ENCODE data around the gene PTPRR. TPM values are rescaled to one million over a fixed set of nuclear protein-coding genes. Genes with fewer than 3 reads are reported as not detected.

PTPRR gene
- total and polyA plus RNA-seq, 11 donors = 0.21 to 1.0 (median 0.40) TPM; not detected in 1

DNA sequence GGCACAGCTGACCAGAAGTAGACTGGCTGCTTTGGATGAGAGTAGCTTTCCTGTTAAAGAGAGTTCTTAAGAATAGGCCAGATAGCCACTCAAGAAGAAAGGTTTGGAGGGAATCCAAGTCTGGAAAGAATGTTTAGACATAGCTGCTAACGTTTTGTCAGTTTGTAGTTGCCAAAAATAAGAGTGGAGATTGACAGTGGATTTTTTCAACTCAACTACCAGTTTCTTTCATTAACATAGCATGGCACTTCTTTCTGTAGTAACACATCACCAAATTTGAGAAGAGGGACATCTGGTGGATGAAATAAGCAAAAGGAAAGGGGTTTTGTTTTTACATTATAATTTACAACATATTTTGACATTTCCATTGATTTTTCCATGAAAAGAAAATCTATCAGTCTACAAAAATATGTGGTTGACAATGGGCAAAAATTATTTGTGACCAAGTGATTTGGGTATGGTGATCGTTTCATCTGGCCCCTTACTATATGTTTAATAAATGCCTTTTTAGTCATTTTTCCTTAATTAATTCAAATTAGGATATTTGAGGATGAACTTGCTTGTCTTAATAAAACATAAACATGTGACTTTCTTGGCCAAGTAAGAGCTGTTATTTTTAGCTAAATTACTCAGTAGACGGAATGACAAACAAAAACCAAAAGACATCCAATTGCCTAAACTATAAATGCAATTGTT is 71.1 kb downstream of the PTPRR start:
- Histone ChIP-seq H3K27me3 (no peaks in the 10 kb centered on the region), H3K4me1 (peaks cover 0 to 6% (median 0%) of the 10 kb centered on the region in 12 donors), H3K27ac (no peak overlapping the region), H3K36me3 (no peaks in the 10 kb centered on the region), H3K9me3 (no peaks in the 10 kb centered on the region), H3K4me3 (no peak overlapping the region)
- peak in 1 of 4 donors; percentile 76 for ATAC-seq
- 27 to 30% (median 29%) methylated on average over 3 of the region's 3 CpGs for WGBS, 4 donors
- no peak for TF ChIP-seq POLR2A (IDR thresholded peaks at IDR 0.05)
- TF ChIP-seq, protein P1, sequence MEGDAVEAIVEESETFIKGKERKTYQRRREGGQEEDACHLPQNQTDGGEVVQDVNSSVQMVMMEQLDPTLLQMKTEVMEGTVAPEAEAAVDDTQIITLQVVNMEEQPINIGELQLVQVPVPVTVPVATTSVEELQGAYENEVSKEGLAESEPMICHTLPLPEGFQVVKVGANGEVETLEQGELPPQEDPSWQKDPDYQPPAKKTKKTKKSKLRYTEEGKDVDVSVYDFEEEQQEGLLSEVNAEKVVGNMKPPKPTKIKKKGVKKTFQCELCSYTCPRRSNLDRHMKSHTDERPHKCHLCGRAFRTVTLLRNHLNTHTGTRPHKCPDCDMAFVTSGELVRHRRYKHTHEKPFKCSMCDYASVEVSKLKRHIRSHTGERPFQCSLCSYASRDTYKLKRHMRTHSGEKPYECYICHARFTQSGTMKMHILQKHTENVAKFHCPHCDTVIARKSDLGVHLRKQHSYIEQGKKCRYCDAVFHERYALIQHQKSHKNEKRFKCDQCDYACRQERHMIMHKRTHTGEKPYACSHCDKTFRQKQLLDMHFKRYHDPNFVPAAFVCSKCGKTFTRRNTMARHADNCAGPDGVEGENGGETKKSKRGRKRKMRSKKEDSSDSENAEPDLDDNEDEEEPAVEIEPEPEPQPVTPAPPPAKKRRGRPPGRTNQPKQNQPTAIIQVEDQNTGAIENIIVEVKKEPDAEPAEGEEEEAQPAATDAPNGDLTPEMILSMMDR (IDR thresholded peaks at IDR 0.05) = peak; percentile 6 to 59 (median 41)
- intact Hi-C loops (cut with DNase I) = loop anchor here in 7 of 10 donors (1.0 to 10.0 kb wide), 6 partner anchors 112 to 117 kb away; no protein-coding TSS in a partner anchor
- DNase-seq = no peak

- Histone ChIP-seq H3K4me1 (peaks cover 0 to 6% (median 0%) of the 10 kb centered on the region in 12 donors), H3K36me3 (no peaks in the 10 kb centered on the region), H3K27ac (no peak overlapping the region), H3K9me3 (no peaks in the 10 kb centered on the region), H3K4me3 (no peak overlapping the region), H3K27me3 (no peaks in the 10 kb centered on the region)
- 89 to 94% (median 92%) methylated on average over 4 of the region's 4 CpGs for WGBS, 4 donors
- ATAC-seq (no peak), DNase-seq (no peak)
- TF ChIP-seq, protein P1 (IDR thresholded peaks at IDR 0.05) = no peak
- intact Hi-C loops (cut with DNase I) = loop anchor here in 6 of 10 donors (2.0 to 10.0 kb wide), 5 partner anchors 111 to 116 kb away; no protein-coding TSS in a partner anchor
Observed at GRCh38 chr12:70847871-70848270, 72.7 kb downstream of the PTPRR start.

- WGBS, 4 donors = 92 to 94% (median 93%) methylated on average over 3 of the region's 3 CpGs
- Histone ChIP-seq H3K4me3 (no peak overlapping the region), H3K9me3 (no peaks in the 10 kb centered on the region), H3K36me3 (no peaks in the 10 kb centered on the region), H3K27me3 (no peaks in the 10 kb centered on the region), H3K27ac (no peak overlapping the region), H3K4me1 (peaks cover 0 to 16% (median 0%) of the 10 kb centered on the region in 12 donors)
- no peak for DNase-seq
- ATAC-seq = no peak
- intact Hi-C loops (cut with DNase I) = loop anchor here in 4 of 10 donors (5.0 to 10.0 kb wide), 3 partner anchors 108 to 113 kb away; no protein-coding TSS in a partner anchor
- TF ChIP-seq, protein P1 (IDR thresholded peaks at IDR 0.05) = no peak
- no peak for TF ChIP-seq POLR2A (IDR thresholded peaks at IDR 0.05)
Observed at GRCh38 chr12:70845268-70845667, 75.3 kb downstream of the PTPRR start.

DNA sequence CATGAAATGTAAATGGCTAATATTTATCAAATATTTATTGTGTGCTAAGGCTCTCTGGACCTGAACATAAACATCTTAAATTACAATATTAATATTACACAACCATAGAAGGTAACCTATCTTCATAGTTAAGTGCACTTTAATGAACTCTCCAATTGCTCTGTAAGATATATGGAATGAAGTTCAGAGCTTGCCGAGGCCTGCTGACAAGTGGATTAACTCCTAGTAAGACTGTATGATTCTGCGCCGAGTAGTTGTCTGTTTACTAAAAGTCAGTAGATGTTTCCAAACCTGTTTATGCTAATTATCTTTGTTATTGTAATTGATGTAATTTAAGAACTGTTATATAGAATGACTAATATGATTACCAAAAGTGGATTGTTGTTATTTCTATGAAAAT is 77.2 kb downstream of the PTPRR start:
- ATAC-seq = no peak
- H3K36me3 ChIP-seq = no peaks in the 10 kb centered on the region
- 67 to 78% (median 72%) methylated on average over 3 of the region's 3 CpGs for WGBS, 4 donors
- H3K4me1 ChIP-seq = peaks cover 0 to 10% (median 0%) of the 10 kb centered on the region in 12 donors
- no peaks in the 10 kb centered on the region for H3K9me3 ChIP-seq
- no peak for TF ChIP-seq POLR2A (IDR thresholded peaks at IDR 0.05)
- TF ChIP-seq, protein P1 (IDR thresholded peaks at IDR 0.05) = no peak
- no peak for DNase-seq
- H3K27me3 ChIP-seq = no peaks in the 10 kb centered on the region
- intact Hi-C loops (cut with DNase I) = loop anchor here in 1 of 10 donors (10.0 kb wide), 1 partner anchor 109 kb away; no protein-coding TSS in a partner anchor
- no peak overlapping the region for H3K27ac ChIP-seq
- H3K4me3 ChIP-seq = no peak overlapping the region

Data from heart left ventricle (tissue), 16 donors.